Choroid plexus epithelial cell (primary cell): ENCODE data around the gene PTGR3.

Experiments
- DNase-seq: peaks from one replicate; pipeline ENCODE4 v3.0.0-alpha.2; 2010; ENCODE audit warnings: low read depth
- H3K4me3 ChIP-seq: 2 replicates; pipeline ENCODE4 v1.5.1; 2011; ENCODE audit warnings: low read depth, mild to moderate bottlenecking, control low read depth, low read length, moderate library complexity
- CTCF ChIP-seq: conservative IDR thresholded peaks from 2 replicates; pipeline ENCODE4 v1.5.1; 2011; ENCODE audit warnings: low read depth, mild to moderate bottlenecking, control low read depth, inconsistent platforms, low read length, moderate library complexity

The PTGR3 gene

DNA sequence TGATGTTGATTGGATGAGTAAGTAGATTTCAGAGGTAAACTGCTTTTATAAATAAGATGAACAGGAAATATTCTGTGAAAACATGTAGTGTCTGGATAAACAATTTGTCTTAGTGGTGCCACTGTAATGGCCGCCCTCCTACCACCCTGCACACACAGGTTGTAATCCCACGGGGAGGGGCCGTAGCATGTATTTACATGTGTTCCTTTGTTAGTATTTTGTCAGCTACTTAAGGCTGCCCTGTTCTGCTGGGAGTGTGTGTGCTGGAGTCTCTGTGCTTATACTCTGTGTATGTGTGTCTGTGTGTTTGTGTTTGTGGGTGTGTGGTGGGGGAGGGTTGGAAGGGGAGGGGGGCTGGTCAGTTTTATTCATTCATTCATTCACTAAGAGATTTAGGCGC lies 6.7 kb upstream of the PTGR3 start:
- no peak overlapping the region for H3K4me3 ChIP-seq
- no peak for DNase-seq
- no peak for TF ChIP-seq CTCF

- no peak for DNase-seq
- H3K4me3 ChIP-seq = no peak overlapping the region
Measured at GRCh38 chr18:75214766-75215510, 6.0 kb upstream of the PTGR3 start.

GRCh38 chr18:75214332-75214690 lies 5.4 kb upstream of the PTGR3 start:
- TF ChIP-seq CTCF = no peak
- H3K4me3 ChIP-seq = no peak overlapping the region
- no peak for DNase-seq

More at GRCh38 chr18:75214766-75215510, 6.0 kb upstream of the PTGR3 start:
- no peak for TF ChIP-seq CTCF

- no peak for DNase-seq
- H3K4me3 ChIP-seq = no peak overlapping the region
- no peak for TF ChIP-seq CTCF
Measured at GRCh38 chr18:75213611-75214331, 4.8 kb upstream of the PTGR3 start.

DNA sequence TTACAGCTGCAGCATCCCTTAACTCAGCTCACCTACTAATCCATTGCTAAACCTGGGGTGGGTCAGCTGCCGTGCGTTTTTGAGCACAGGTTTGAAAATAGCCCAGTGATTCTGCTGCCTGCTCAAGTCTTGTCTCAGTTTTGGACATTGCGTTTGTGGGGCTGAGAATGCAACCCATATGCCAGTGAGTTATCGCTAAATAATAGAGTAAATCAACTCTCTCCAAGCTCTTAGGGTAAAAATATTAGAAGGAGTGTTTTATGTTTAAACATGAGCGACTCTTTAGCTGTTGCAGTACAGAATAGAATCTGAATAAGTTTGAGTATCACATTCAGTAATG lies 3.8 kb upstream of the PTGR3 start:
- no peak for DNase-seq
- TF ChIP-seq CTCF = no peak
- H3K4me3 ChIP-seq = peak overlapping the region; percentile 74

DNA sequence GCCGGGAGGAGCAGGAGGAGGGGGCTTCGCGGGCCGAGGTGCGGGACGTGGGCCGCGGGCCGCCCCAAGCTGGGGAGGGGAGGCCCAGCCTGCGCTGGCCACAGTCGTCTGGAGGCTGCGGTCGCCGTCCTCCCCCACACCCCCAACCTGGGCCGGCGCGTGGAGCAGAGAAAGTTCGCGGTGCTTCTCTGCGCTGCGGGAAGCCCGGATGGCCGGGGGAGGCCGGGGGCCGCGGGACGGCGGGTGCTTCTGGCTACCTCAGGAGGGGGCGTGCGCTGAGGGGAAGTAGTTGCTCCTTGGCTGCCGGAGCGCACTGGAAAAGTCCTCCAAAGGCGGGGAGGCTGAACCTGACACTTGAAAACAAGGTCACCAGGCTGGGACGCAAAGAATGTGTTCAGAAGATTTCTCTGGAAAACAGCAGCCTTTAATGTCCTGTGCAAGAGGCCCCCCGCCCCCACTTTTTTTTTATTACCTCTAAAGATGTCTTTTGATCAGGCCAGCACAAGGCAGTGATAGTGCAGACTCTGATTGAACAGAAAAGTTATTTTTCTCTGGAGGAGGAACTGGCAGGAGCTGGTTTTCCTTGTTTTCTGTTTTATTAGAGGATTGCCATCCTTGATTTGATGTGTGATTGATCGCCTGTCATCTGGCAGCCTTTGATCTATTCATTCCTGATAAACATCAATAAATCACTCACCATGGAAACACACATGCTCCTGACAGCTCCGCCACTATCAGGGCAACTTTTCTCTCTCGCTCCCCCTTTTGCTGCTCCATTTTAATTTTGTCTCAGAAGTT lies 3.2 kb upstream of the PTGR3 start:
- peak overlapping the region; percentile 74 for H3K4me3 ChIP-seq
- no peak for TF ChIP-seq CTCF
- DNase-seq = peak; percentile 62
